Peyer's patch (tissue), 4 donors: ENCODE results near the gene ADM5. TPM values are rescaled to one million over a fixed set of nuclear protein-coding genes. Genes with fewer than 3 reads are reported as not detected.
A peak's percentile ranks its signal among the peaks of the same experiment; 100 is the strongest.

Source experiments
- DNase-seq, 3 donors: peaks; one replicate each; pipeline ENCODE4 v3.0.0-alpha.2; 2017 to 2019
- H3K27ac ChIP-seq, 4 donors: fragments of 200-600 bp; sonication (generic); one replicate each; pipeline ENCODE4 v1.5.1; 2016 to 2019
- H3K27me3 ChIP-seq, 2 donors: fragments of 200-600 bp; sonication (generic); one replicate each; pipeline ENCODE4 v1.5.1; 2019
- H3K36me3 ChIP-seq, 3 donors: fragments of 200-600 bp; sonication (generic); one replicate each; pipeline ENCODE4 v1.5.1; 2016 to 2019
- H3K4me1 ChIP-seq, 4 donors: fragments of 200-600 bp; sonication (generic); one replicate each; pipeline ENCODE4 v1.5.1; 2016 to 2019
- H3K4me3 ChIP-seq, 4 donors: fragments of 200-600 bp; sonication (generic); 1 replicate in 3 of 4; 2 replicates in 1 of 4; pipeline ENCODE4 v1.5.1; 2016 to 2019; ENCODE audit warnings: mild to moderate bottlenecking in 1 of 4
- H3K9me3 ChIP-seq, 4 donors: fragments of 200-600 bp; sonication (generic); one replicate each; pipeline ENCODE4 v1.5.1; 2016 to 2019; ENCODE audit warnings: mild to moderate bottlenecking in 1 of 4
- CTCF ChIP-seq, 6 experiments: fragments of 450-650 bp in 4 of 6; fragments of 200-600 bp in 2 of 6; sonication (generic) in 1 of 6; IDR thresholded peaks; one replicate each; pipeline ENCODE4 v1.5.1; 2017 to 2019; ENCODE audit warnings: antibody characterized with exemption in 6 of 6, mild to moderate bottlenecking in 3 of 6, moderate library complexity in 1 of 6
- POLR2A ChIP-seq, 2 donors: fragments of 450-650 bp; IDR thresholded peaks; one replicate each; pipeline ENCODE4 v1.5.1; 2017; ENCODE audit warnings: antibody characterized with exemption in 2 of 2, mild to moderate bottlenecking in 2 of 2, moderate library complexity in 2 of 2
- total RNA-seq, 4 donors: library from RNA; depleted of rRNA; stranded (reverse); fragments of >200 nt; gene quantifications; one replicate each; pipeline ENCODE4 v1.1.0, GENCODE V29; 2016

ADM5 gene
- total RNA-seq, 4 donors from 2014 or later = 4.4 to 9.1 TPM; not detected in 2

- peaks cover 0 to 70% (median 0%) of the 10 kb centered on the region in 3 donors for H3K36me3 ChIP-seq
- H3K27ac ChIP-seq = no peak overlapping the region
- no peaks in the 10 kb centered on the region for H3K9me3 ChIP-seq
- H3K4me1 ChIP-seq = peaks cover 0 to 22% (median 11%) of the 10 kb centered on the region in 4 donors
- peaks cover 0 to 2% of the 10 kb centered on the region in 2 donors for H3K27me3 ChIP-seq
- no peak for DNase-seq
- H3K4me3 ChIP-seq = no peak overlapping the region
- no peak for TF ChIP-seq POLR2A (IDR thresholded peaks at IDR 0.05)
- TF ChIP-seq CTCF (IDR thresholded peaks at IDR 0.05) = peak in 5 of 6 experiments; percentile 39 to 52 (median 49)
These were observed 5.0 kb upstream of the ADM5 start for GRCh38 chr19:49684251-49684982.

- Histone ChIP-seq H3K4me3 (no peak overlapping the region), H3K27me3 (peaks cover 0 to 7% of the 10 kb centered on the region in 2 donors), H3K4me1 (peaks cover 0 to 24% (median 11%) of the 10 kb centered on the region in 4 donors), H3K36me3 (peaks cover 0 to 70% (median 0%) of the 10 kb centered on the region in 3 donors), H3K9me3 (no peaks in the 10 kb centered on the region), H3K27ac (no peak overlapping the region)
- DNase-seq = no peak
- TF ChIP-seq CTCF (IDR thresholded peaks at IDR 0.05) (no peak), POLR2A (IDR thresholded peaks at IDR 0.05) (no peak)
These were observed 4.3 kb upstream of the ADM5 start for GRCh38 chr19:49684983-49685553.

GRCh38 chr19:49685845-49686332 lies 3.5 kb upstream of the ADM5 start:
- Histone ChIP-seq H3K27me3 (peaks cover 0 to 7% of the 10 kb centered on the region in 2 donors), H3K27ac (no peak overlapping the region), H3K4me1 (peaks cover 0 to 24% (median 7%) of the 10 kb centered on the region in 4 donors), H3K4me3 (no peak overlapping the region), H3K36me3 (peaks cover 0 to 69% (median 0%) of the 10 kb centered on the region in 3 donors), H3K9me3 (no peaks in the 10 kb centered on the region)
- no peak for TF ChIP-seq POLR2A (IDR thresholded peaks at IDR 0.05)
- TF ChIP-seq CTCF (IDR thresholded peaks at IDR 0.05) = no peak
- DNase-seq = no peak

GRCh38 chr19:49686503-49687088 lies 2.8 kb upstream of the ADM5 start:
- no peak overlapping the region for H3K27ac ChIP-seq
- peaks cover 0 to 13% of the 10 kb centered on the region in 2 donors for H3K27me3 ChIP-seq
- H3K4me1 ChIP-seq = peaks cover 0 to 27% (median 13%) of the 10 kb centered on the region in 4 donors
- DNase-seq = no peak
- no peaks in the 10 kb centered on the region for H3K9me3 ChIP-seq
- TF ChIP-seq POLR2A (IDR thresholded peaks at IDR 0.05) = no peak
- no peak for TF ChIP-seq CTCF (IDR thresholded peaks at IDR 0.05)
- H3K4me3 ChIP-seq = no peak overlapping the region
- H3K36me3 ChIP-seq = peaks cover 0 to 64% (median 0%) of the 10 kb centered on the region in 3 donors

- H3K9me3 ChIP-seq = no peaks in the 10 kb centered on the region
- DNase-seq = no peak
- H3K27ac ChIP-seq = no peak overlapping the region
- H3K4me3 ChIP-seq = no peak overlapping the region
- peaks cover 0 to 29% (median 14%) of the 10 kb centered on the region in 4 donors for H3K4me1 ChIP-seq
- peaks cover 0 to 59% (median 0%) of the 10 kb centered on the region in 3 donors for H3K36me3 ChIP-seq
- peaks cover 0 to 15% of the 10 kb centered on the region in 2 donors for H3K27me3 ChIP-seq
- no peak for TF ChIP-seq POLR2A (IDR thresholded peaks at IDR 0.05)
- no peak for TF ChIP-seq CTCF (IDR thresholded peaks at IDR 0.05)
These were observed 2.2 kb upstream of the ADM5 start for GRCh38 chr19:49687150-49687549.
